Spleen (tissue), 11 donors: ENCODE data around the gene LRIT1. TPM values are rescaled to one million over a fixed set of nuclear protein-coding genes. Genes with fewer than 3 reads are reported as not detected.
"Not testable (repeated sequence)": the region's sequence is repeated elsewhere in the genome, so short reads cannot be mapped to it uniquely, and the experiment has no call there.

Experiments
- DNase-seq: peaks from one replicate; pipeline ENCODE4 v3.0.0-alpha.2; 2020
- H3K27ac ChIP-seq, 8 donors: fragments of 200-600 bp; sonication (generic) in 7 of 8; 1 replicate in 4 of 8; 2 replicates in 4 of 8; pipeline versions ENCODE4 v1.5.0 to v1.8.0; 2016 to 2021; ENCODE audit warnings: inconsistent platforms in 4 of 8, mild to moderate bottlenecking in 4 of 8, moderate library complexity in 1 of 8
- H3K27me3 ChIP-seq, 7 donors: fragments of 200-600 bp; sonication (generic) in 6 of 7; replicated peaks in 1 of 7; 1 replicate in 4 of 7; 2 replicates in 3 of 7; pipeline versions ENCODE4 v1.5.0 to v1.8.0; 2016 to 2021; ENCODE audit warnings: inconsistent platforms in 3 of 7, mild to moderate bottlenecking in 1 of 7
- H3K36me3 ChIP-seq, 6 donors: fragments of 200-600 bp; sonication (generic) in 5 of 6; 1 replicate in 4 of 6; 2 replicates in 2 of 6; pipeline versions ENCODE4 v1.5.0 to v1.8.0; 2016 to 2021; ENCODE audit warnings: inconsistent platforms in 2 of 6
- H3K4me1 ChIP-seq, 6 donors: fragments of 200-600 bp; sonication (generic) in 5 of 6; 1 replicate in 3 of 6; 2 replicates in 3 of 6; pipeline versions ENCODE4 v1.5.0 to v1.8.0; 2016 to 2021; ENCODE audit warnings: inconsistent platforms in 3 of 6
- H3K4me3 ChIP-seq, 8 donors: fragments of 200-600 bp; sonication (generic) in 7 of 8; 1 replicate in 4 of 8; 2 replicates in 4 of 8; pipeline versions ENCODE4 v1.5.0 to v1.8.0; 2016 to 2021; ENCODE audit warnings: inconsistent platforms in 4 of 8, mild to moderate bottlenecking in 4 of 8, moderate library complexity in 2 of 8
- H3K9me3 ChIP-seq, 8 donors: fragments of 200-600 bp; sonication (generic) in 7 of 8; 1 replicate in 4 of 8; 2 replicates in 4 of 8; pipeline versions ENCODE4 v1.5.0 to v1.8.0; 2016 to 2021; ENCODE audit warnings: inconsistent platforms in 4 of 8
- POLR2A ChIP-seq, 3 donors: fragments of 450-650 bp; IDR thresholded peaks; one replicate each; pipeline ENCODE4 v1.5.1; 2017; ENCODE audit warnings: antibody characterized with exemption in 3 of 3, mild to moderate bottlenecking in 1 of 3
- POLR2AphosphoS5 ChIP-seq, 3 donors: sonication (generic); formaldehyde crosslinking; IDR thresholded peaks; one replicate each; pipeline ENCODE4 v1.5.1; 2017; ENCODE audit warnings: antibody characterized with exemption in 3 of 3
- WGBS, 5 donors: extraction: QIAGEN DNeasy Blood & Tissue Kit in 3 of 5; methylation state at CpG; one replicate each; pipeline versions ENCODE4 v1.1.5 to v1.1.7; 2013 to 2018; 5-methylcytosine and 5-hydroxymethylcytosine counted together
- intact Hi-C: fragments of 100-400 bp; cut with DNase I; formaldehyde crosslinking; loops from one replicate; pipeline ENCODE4 v1.15.0; 2023; ENCODE audit warnings: low total_unique reads
- polyA plus RNA-seq, 3 donors: library from polyadenylated mRNA; stranded (reverse); fragments of 200-250 nt; gene quantifications; one replicate each; pipeline ENCODE4 v1.2.1, GENCODE V29; 2013
- total RNA-seq, 7 donors: library from RNA; depleted of rRNA in 3 of 7; stranded (reverse); fragments of >200 nt in 3 of 7; fragmentation: NEBNext Ultra II Directional in 4 of 7; extraction: Animal tissue kit (Norgen Biotek cat#: 25700) in 4 of 7; gene quantifications; one replicate each; pipeline versions ENCODE4 v1.1.0 to v1.2.1, GENCODE V29; 2016 to 2021
- TF ChIP-seq, protein P1 (sequence below), 11 experiments: fragments of 200-600 bp in 7 of 11; fragments of 450-650 bp in 4 of 11; sonication (generic) in 4 of 11; IDR thresholded peaks in 8 of 11; conservative IDR thresholded peaks in 3 of 11; 1 replicate in 7 of 11; 2 replicates in 4 of 11; pipeline versions ENCODE4 v1.4.0 to v1.8.0; 2016 to 2021; ENCODE audit warnings: antibody characterized with exemption in 11 of 11, inconsistent platforms in 4 of 11, mild to moderate bottlenecking in 1 of 11
- donor health status: healthy with polysubstance abuse.
- donor health status: DM: no; HTN: no; CAD: no; lungs with moderate emphysema.
- donor health status: DM: no; HTN: no; CAD: no.
- donor health status: Bipolar disorder and iron deficiency.
- donor health status: healthy.
- donor health status: DM: no; HTN: no; CAD: no.
- donor health status: DM: yes; HTN: yes; CAD: no.

The LRIT1 gene
- total and polyA plus RNA-seq, 10 donors: not detected

DNA sequence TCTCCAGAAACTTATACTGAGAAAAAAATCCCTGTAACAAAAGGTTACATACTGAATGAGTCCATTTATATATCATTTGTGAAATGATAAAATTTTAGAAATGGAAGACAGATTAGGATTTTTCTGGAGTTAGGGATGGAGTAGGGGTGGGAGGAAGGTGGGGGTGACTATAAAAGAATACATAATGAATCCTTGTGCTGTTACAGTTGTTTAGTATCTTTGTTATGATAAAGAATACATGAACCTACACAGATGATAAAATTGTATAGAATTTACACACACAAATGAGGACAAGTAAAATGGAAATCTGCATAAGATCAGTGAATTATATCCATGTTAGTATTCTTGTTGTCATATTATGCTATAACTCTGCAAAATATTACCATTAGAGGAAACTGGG is 45.3 kb upstream of the LRIT1 start:
- Histone ChIP-seq H3K4me1 (no peaks in the 10 kb centered on the region), H3K27ac (no peak overlapping the region), H3K9me3 (no peaks in the 10 kb centered on the region), H3K36me3 (no peaks in the 10 kb centered on the region), H3K27me3 (no peaks in the 10 kb centered on the region), H3K4me3 (no peak overlapping the region)
- no peak for DNase-seq
- intact Hi-C loops: no loop called here
- TF ChIP-seq POLR2AphosphoS5 (IDR thresholded peaks at IDR 0.05) (no peak), POLR2A (IDR thresholded peaks at IDR 0.05) (no peak)
- TF ChIP-seq, protein P1, sequence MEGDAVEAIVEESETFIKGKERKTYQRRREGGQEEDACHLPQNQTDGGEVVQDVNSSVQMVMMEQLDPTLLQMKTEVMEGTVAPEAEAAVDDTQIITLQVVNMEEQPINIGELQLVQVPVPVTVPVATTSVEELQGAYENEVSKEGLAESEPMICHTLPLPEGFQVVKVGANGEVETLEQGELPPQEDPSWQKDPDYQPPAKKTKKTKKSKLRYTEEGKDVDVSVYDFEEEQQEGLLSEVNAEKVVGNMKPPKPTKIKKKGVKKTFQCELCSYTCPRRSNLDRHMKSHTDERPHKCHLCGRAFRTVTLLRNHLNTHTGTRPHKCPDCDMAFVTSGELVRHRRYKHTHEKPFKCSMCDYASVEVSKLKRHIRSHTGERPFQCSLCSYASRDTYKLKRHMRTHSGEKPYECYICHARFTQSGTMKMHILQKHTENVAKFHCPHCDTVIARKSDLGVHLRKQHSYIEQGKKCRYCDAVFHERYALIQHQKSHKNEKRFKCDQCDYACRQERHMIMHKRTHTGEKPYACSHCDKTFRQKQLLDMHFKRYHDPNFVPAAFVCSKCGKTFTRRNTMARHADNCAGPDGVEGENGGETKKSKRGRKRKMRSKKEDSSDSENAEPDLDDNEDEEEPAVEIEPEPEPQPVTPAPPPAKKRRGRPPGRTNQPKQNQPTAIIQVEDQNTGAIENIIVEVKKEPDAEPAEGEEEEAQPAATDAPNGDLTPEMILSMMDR (IDR thresholded peaks at IDR 0.05 in 8 of 11, conservative IDR thresholded peaks at IDR 0.05 in 3 of 11): no peak

- intact Hi-C loops, H3K36me3 ChIP-seq, H3K9me3 ChIP-seq, H3K4me1 ChIP-seq, DNase-seq, H3K27ac ChIP-seq, H3K4me3 ChIP-seq: not testable (repeated sequence)
- peaks cover 0 to 27% (median 0%) of the 10 kb centered on the region in 7 donors for H3K27me3 ChIP-seq
- WGBS, 5 donors: 69 to 82% (median 80%) methylated on average over 23 to 31 of the region's 31 CpGs
These were observed 38.6 kb upstream of the LRIT1 start for GRCh38 chr10:84279876-84280475.

DNA sequence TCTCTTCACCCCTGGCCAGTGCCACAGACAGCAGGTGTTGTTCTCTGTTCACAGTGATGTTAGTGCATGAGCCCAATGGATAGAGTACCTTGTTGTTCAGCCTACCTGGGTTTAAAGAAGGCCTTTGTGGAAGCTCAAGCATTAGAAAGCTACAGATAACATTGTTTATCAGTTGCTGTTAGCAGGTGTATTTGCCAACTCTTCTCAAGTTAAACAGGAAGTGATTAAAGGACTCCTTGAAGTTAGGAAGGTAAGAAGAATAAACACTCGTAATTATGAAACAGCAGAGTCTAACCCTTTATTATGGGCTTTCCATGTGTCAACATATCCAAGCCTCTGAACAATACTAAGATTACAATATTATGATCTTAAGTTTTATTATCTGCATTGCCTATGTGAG is 29.4 kb upstream of the LRIT1 start:
- WGBS, 5 donors: 42 to 65% (median 46%) methylated on average over 1 of the region's 1 CpG
- Histone ChIP-seq H3K4me3 (no peak overlapping the region), H3K27me3 (peaks cover 0 to 49% (median 5%) of the 10 kb centered on the region in 7 donors), H3K27ac (no peak overlapping the region), H3K9me3 (no peaks in the 10 kb centered on the region), H3K4me1 (no peaks in the 10 kb centered on the region), H3K36me3 (no peaks in the 10 kb centered on the region)
- TF ChIP-seq POLR2AphosphoS5 (IDR thresholded peaks at IDR 0.05): no peak
- TF ChIP-seq POLR2A (IDR thresholded peaks at IDR 0.05): no peak
- TF ChIP-seq, protein P1 (IDR thresholded peaks at IDR 0.05 in 8 of 11, conservative IDR thresholded peaks at IDR 0.05 in 3 of 11): no peak
- DNase-seq: no peak
- intact Hi-C loops: no loop called here

GRCh38 chr10:84269773-84270172 is 28.4 kb upstream of the LRIT1 start:
- intact Hi-C loops: no loop called here
- WGBS, 5 donors: 66 to 80% (median 71%) methylated on average over 2 of the region's 2 CpGs

More at GRCh38 chr10:84269773-84270172, 28.4 kb upstream of the LRIT1 start:
- DNase-seq: no peak
- Histone ChIP-seq H3K27me3 (peaks cover 0 to 49% (median 5%) of the 10 kb centered on the region in 7 donors), H3K9me3 (no peaks in the 10 kb centered on the region), H3K36me3 (no peaks in the 10 kb centered on the region), H3K27ac (no peak overlapping the region), H3K4me3 (no peak overlapping the region), H3K4me1 (peaks cover 0 to under 1% (median under 1%) of the 10 kb centered on the region in 6 donors)
- TF ChIP-seq, protein P1 (IDR thresholded peaks at IDR 0.05 in 8 of 11, conservative IDR thresholded peaks at IDR 0.05 in 3 of 11): no peak
- no peak for TF ChIP-seq POLR2A (IDR thresholded peaks at IDR 0.05)
- TF ChIP-seq POLR2AphosphoS5 (IDR thresholded peaks at IDR 0.05): no peak
